GM12874 (cell line): ENCODE results near the gene STX8.

Experiments used
- TF ChIP-seq, protein P1 (sequence below): IDR thresholded peaks from 2 replicates; pipeline ENCODE4 v1.5.1; 2011; ENCODE audit warnings: low read depth, mild to moderate bottlenecking, control low read depth, low read length, moderate library complexity; ENCODE audit not compliant: insufficient read depth

STX8 gene

DNA sequence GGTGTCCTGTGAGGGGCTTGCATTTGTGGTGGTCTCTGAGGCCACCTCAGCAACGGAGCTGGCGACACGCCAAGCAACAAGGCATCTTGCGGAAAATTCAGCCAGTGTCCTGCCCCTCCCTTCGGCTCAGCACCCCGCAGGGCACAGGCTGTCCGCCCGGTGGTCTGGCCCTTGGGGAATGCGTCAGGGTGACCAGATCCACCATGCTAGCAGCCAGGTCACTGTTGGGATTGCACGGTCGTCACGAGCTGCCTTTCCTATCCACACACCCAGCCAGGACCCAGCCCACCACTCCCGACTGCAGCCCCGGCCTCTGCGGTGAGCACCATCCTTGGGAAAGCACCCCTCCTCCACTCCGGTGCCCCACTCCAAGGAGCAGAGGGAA is 333.1 kb downstream of the STX8 start:
- TF ChIP-seq, protein P1, sequence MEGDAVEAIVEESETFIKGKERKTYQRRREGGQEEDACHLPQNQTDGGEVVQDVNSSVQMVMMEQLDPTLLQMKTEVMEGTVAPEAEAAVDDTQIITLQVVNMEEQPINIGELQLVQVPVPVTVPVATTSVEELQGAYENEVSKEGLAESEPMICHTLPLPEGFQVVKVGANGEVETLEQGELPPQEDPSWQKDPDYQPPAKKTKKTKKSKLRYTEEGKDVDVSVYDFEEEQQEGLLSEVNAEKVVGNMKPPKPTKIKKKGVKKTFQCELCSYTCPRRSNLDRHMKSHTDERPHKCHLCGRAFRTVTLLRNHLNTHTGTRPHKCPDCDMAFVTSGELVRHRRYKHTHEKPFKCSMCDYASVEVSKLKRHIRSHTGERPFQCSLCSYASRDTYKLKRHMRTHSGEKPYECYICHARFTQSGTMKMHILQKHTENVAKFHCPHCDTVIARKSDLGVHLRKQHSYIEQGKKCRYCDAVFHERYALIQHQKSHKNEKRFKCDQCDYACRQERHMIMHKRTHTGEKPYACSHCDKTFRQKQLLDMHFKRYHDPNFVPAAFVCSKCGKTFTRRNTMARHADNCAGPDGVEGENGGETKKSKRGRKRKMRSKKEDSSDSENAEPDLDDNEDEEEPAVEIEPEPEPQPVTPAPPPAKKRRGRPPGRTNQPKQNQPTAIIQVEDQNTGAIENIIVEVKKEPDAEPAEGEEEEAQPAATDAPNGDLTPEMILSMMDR, result no peak

DNA sequence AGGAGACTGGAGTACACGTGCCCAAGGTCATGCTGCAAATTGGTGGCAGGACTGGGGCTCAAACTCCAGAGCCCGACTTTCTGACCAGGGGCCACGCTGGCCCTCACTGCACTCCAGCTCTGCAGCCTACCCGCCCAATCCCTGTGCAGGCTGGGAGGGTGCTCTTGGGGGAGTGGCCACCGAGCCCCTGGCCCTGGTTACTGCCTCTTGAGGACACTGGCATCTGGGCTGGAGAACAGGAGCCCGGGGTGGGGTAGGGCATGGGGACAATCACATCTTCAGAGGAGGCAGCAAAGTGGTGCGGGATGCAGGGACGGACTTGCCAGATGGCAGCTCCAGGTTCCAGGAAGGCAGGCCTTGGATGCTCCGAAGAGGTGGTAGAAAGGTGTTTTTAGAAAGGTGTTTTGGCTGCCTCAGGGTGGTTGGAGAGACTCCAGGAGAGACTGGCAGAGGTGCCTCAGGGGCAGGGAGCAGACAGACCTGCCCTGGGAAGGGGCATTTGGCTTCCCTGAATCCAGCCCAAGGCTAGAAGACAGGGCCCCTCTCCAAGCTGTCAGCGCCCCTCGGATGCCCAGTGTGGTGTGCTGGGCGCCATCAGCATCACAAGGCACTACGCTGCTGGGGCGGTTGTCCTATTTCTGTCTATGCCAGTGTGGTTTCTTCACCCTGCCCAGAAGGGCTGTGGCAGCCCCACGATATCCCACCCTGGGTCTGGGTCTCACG is 333.7 kb downstream of the STX8 start:
- TF ChIP-seq, protein P1, result no peak

DNA sequence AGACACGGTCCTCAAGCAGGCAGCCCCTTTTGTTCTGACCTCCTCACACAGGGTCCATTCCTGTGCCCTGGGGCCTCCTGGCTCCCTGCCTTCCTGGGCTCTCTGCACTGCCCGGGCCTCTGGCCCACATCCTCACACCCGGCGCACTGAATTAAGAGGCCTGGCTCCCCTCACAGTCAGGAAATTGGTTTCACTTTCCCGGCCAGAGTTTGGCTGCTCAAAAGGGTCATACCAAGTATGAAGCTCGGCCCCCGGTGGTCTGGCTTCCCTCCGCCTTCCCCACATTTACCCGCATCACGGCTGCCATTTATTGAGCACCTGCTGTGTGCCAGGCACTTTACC is 334.3 kb downstream of the STX8 start:
- TF ChIP-seq, protein P1, result no peak

DNA sequence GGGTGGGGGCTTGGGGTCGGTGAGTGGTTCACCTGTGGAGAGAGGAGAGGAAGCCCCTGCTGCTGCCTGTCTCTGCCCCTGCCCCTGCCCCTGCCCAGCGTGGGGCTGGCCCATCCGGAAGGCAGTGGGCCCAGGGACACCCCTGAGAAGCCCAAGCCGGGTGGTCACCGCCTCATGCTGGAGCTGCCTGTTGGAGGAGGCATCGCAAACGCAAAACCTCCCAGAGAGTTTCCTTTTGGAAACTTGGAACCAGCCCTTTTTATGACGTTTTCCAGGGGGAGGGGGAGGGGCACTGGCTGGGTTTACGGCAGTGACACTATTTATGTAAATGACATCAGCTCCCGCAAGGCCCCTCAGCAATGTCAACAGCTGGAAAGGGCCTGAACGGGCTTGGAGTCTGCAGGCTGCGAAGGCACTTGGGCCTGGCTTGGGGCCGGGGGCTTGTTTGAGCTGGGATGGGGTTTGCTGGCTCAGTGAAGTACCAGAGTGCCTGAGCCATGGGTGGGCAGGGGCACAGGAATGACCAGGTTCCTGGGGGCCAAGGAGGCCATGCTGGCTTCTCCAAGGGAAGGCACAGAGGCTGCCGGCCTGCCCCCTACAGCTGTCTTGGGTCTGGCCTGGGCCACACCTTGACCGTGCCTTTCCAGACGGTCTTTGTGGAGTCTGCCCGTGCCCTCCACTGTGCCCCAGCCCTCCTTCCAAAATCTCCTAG is 334.8 kb downstream of the STX8 start:
- TF ChIP-seq, protein P1, result no peak

DNA sequence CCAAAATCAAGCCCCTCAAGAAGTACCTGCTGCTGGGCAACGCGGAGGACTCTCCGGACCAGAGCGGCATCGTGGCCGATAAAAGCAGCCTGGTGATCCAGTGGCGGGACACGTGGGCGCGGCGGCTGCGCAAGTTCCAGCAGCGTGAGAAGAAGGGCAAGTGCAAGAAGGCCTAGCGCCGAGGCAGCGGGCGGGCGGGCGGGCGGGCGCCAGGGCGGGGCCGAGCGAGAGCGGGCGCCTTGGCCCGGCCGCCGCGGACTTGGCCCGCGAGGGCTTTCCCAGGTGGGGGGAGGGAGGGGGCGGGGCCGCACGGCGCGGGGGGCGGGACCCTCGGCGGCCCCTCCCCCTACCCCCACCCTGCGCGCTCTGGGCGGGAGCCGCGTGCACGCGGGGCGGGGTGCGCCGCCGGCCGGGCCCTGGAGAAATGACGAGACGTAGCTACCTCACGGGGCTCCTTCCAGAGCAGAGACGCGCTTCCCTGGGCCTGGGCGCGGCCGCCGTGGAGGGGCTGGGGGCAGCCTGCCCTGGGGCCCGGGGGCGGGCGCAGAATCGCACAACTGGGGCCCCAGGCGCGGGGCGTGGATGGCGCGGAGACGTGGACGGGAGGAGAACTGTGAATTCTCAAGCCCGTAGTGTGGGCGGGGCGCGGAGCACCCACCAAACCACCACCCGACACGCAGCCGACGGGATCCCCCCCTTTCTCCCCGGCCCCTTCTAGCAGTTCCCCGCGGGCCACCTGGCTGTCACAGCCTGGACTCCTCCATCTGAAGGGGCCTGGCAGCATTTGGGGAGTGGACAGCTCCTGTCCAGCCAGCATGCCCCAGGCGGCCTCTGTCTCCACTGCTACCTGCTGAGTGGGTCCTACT is 335.6 kb downstream of the STX8 start:
- TF ChIP-seq, protein P1, result no peak

DNA sequence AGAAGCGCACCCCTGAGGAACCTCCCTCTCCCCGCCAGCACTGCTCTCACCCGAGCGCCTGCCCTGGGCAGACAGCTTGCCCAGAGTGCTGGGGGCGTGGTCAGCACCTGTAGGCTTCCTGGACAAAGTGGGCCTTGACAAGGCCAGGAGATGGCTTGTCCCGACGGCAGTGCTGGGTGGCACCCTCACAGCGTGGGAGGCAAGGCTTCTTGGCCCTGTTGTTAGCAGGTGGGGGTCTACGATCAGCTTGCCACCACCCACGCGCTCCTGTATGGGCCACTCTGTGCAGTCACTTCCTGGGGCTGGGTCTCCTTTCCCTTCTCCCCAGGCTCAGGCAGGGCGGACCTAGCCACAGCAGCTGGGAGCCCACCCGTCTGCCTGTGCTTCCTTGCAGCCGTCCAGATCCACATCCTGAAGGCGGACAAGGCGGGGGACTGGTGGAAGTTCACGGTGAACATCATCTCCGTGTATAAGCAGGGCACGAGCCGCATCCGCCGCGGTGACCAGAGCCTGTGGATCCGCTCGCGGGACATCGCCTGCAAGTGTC is 336.3 kb downstream of the STX8 start:
- TF ChIP-seq, protein P1, result no peak
